Islet precursor cell (in vitro differentiated cells): ENCODE results near the gene PWP1.
"Not testable (repeated sequence)": the region's sequence is repeated elsewhere in the genome, so short reads cannot be mapped to it uniquely, and the experiment has no call there.

Experiments used
- DNase-seq: peaks from one replicate; pipeline ENCODE4 v3.0.0-alpha.2; 2018

Gene PWP1

GRCh38 chr12:107668320-107669098 lies 17.1 kb upstream of the PWP1 start:
- no peak for DNase-seq

- DNase-seq, result no peak
Measured at GRCh38 chr12:107669946-107670345, 15.7 kb upstream of the PWP1 start.

- no peak for DNase-seq
Measured at GRCh38 chr12:107670999-107671643, 14.5 kb upstream of the PWP1 start.

- no peak for DNase-seq
Measured at GRCh38 chr12:107677671-107678070, 7.9 kb upstream of the PWP1 start.

- DNase-seq, result no peak
Measured at GRCh38 chr12:107679336-107679735, 6.3 kb upstream of the PWP1 start.

GRCh38 chr12:107681455-107681835 lies 4.2 kb upstream of the PWP1 start:
- DNase-seq, result no peak

GRCh38 chr12:107681836-107682820 lies 3.5 kb upstream of the PWP1 start:
- no peak for DNase-seq

GRCh38 chr12:107684029-107684795 lies 1.4 kb upstream of the PWP1 start:
- no peak for DNase-seq

GRCh38 chr12:107684990-107685359 lies 624 bp upstream of the PWP1 start:
- no peak for DNase-seq

- DNase-seq, result not testable (repeated sequence)
Measured at GRCh38 chr12:107695772-107696171, 10.2 kb downstream of the PWP1 start.

GRCh38 chr12:107702106-107702505 lies 16.5 kb downstream of the PWP1 start:
- no peak for DNase-seq

GRCh38 chr12:107704041-107704440 lies 18.4 kb downstream of the PWP1 start:
- no peak for DNase-seq

- not testable (repeated sequence) for DNase-seq
Measured at GRCh38 chr12:107705522-107705921, 19.9 kb downstream of the PWP1 start.

- DNase-seq, result no peak
Measured at GRCh38 chr12:107715780-107716179, 30.2 kb downstream of the PWP1 start.

- DNase-seq, result no peak
Measured at GRCh38 chr12:107718606-107719005, 33.0 kb downstream of the PWP1 start.

- not testable (repeated sequence) for DNase-seq
Measured at GRCh38 chr12:107727327-107727726, 41.7 kb downstream of the PWP1 start.

- DNase-seq, result not testable (repeated sequence)
Measured at GRCh38 chr12:107727742-107728141, 42.1 kb downstream of the PWP1 start.

- DNase-seq, result no peak
Measured at GRCh38 chr12:107730618-107731341, 45.2 kb downstream of the PWP1 start.

- no peak for DNase-seq
Measured at GRCh38 chr12:107731366-107731765, 45.8 kb downstream of the PWP1 start.

- no peak for DNase-seq
Measured at GRCh38 chr12:107732365-107732764, 46.8 kb downstream of the PWP1 start.

GRCh38 chr12:107734139-107734538 lies 48.5 kb downstream of the PWP1 start:
- DNase-seq, result no peak

- DNase-seq, result no peak
Measured at GRCh38 chr12:107735763-107736162, 50.2 kb downstream of the PWP1 start.
